HG02884 (cell line): ENCODE results near the gene VPS25.
"Not testable (repeated sequence)": the region's sequence is repeated elsewhere in the genome, so short reads cannot be mapped to it uniquely, and the experiment has no call there.

Experiments
- ATAC-seq: cut with Tn5 transposase; IDR thresholded peaks from one replicate; pipeline ENCODE4 v1.9.1; 2021; ENCODE audit warnings: mild to moderate bottlenecking, moderate library complexity; ENCODE audit not compliant: unreplicated experiment

Gene VPS25

GRCh38 chr17:42773290-42774035 lies at the start of gene VPS25:
VPS25 (plus strand) TSS chr17:42773449; CDS start chr17:42773476, 27 bp downstream.
- ATAC-seq, result no peak

- no peak for ATAC-seq
Observed at GRCh38 chr17:42723636-42724035, 49.6 kb upstream of the VPS25 start.

GRCh38 chr17:42725143-42725542 lies 48.1 kb upstream of the VPS25 start:
- ATAC-seq, result no peak

- ATAC-seq, result no peak
Observed at GRCh38 chr17:42740699-42741098, 32.5 kb upstream of the VPS25 start.

DNA sequence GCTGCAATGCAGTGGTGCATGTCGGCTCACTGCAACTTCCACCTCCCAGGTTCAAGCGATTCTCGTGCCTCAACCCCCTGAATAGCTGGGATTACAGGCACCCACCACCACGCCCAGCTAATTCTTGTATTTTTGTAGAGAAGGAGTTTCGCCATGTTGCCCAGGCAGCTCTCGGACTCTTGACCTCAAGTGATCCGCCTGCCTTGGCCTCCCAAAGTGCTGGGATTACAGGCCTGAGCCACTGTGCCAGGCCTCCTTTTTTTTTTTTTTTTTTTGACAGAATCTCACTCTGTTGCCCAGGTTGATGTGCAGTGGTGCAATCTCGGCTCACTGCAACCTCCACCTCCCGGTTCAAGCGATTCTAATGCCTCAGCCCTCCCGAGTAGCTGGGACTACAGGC lies 30.3 kb upstream of the VPS25 start:
- ATAC-seq, result not testable (repeated sequence)

DNA sequence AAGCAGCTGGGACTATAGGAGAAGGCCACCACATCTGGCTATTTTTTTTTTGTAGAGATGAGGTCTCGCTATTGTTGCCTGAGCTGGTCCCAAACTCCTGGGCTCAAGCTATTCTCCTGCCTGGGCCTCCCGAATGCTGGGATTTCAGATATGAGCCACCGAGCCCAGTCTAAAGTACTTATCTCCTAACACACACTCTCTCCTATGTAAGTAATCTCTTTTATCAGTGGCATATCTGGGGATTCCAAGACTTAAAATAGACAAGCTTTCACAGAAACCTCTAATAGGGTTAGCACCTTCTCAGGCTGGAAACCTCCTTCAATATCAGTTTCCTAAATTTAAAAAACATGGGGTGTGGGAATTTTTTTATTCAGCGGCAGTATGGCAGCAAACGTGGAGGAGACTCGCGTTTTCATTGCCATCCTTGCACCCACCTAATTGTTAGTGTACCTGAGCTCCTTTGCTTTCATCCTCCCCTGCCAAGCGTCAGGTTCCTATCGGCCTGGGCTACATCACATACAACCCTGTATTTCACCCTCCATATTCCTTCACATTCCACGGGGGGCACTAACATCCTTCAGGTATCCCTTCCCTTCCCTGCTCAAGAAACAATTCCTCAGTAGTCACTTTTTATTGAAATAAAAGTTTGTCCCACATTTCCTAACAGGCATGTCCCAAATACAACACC lies 29.5 kb upstream of the VPS25 start:
- no peak for ATAC-seq

GRCh38 chr17:42744283-42744805 lies 28.9 kb upstream of the VPS25 start:
- no peak for ATAC-seq

- no peak for ATAC-seq
Observed at GRCh38 chr17:42744806-42745617, 28.2 kb upstream of the VPS25 start, which contains the start of gene EZH1. EZH1 (minus strand) TSS chr17:42745040; CDS start chr17:42728941, 16,099 bp downstream.

DNA sequence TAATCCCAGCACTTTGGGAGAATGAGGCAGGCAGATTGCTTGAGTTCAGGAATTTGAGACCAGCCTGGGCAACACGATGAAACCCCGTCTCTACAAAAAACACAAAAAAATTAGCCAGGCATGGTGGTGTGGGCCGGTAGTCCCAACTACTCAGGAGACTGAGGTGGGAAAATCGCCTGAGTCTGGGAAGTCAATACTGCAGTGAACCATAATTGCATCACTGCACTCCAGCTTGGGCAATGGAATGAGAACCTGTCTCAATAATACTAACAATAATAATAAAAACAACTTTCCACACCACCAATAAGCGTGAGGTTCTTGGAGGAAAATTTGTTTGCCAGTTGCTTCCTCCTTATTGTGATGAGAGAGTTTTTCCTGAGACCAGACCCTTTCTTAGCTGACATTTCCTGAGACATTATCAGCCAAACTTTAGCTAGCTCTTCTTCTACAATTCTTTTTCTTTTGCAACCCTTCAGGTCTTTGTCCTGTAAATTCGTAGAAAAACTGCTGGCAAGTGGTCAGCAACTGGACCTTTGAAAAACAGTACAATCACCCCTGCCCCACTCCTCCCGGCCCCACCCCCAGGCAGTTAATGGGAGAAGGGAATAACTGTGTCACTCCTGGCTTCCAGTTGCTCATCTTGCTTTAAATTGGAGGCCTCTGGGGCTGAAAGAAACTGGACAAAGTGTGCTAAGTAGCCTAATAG lies 24.9 kb upstream of the VPS25 start:
- no peak for ATAC-seq

- ATAC-seq, result no peak
Observed at GRCh38 chr17:42748908-42749798, 24.1 kb upstream of the VPS25 start.

- no peak for ATAC-seq
Observed at GRCh38 chr17:42750739-42751344, 22.4 kb upstream of the VPS25 start.

DNA sequence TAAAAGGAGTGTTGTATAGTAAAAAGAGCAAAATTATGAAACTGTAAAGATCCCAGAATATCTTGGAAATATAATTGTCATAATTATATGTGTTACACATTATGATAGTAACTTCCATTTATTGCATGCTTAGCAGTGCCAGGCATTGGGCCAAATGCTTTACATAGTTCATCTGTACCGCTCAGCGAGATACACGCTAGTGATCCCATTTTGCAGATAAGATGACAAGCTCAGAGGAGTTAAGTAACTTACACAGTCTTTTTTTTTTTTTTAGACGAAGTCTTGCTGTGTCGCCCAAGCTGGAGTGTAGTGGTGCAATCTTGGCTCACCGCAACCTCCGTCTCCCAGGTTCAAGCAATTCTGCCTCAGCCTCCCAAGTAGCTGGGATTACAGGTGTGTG lies 21.6 kb upstream of the VPS25 start:
- no peak for ATAC-seq

- ATAC-seq, result no peak
Observed at GRCh38 chr17:42754782-42755181, 18.5 kb upstream of the VPS25 start.

- no peak for ATAC-seq
Observed at GRCh38 chr17:42759982-42760651, 13.1 kb upstream of the VPS25 start.

DNA sequence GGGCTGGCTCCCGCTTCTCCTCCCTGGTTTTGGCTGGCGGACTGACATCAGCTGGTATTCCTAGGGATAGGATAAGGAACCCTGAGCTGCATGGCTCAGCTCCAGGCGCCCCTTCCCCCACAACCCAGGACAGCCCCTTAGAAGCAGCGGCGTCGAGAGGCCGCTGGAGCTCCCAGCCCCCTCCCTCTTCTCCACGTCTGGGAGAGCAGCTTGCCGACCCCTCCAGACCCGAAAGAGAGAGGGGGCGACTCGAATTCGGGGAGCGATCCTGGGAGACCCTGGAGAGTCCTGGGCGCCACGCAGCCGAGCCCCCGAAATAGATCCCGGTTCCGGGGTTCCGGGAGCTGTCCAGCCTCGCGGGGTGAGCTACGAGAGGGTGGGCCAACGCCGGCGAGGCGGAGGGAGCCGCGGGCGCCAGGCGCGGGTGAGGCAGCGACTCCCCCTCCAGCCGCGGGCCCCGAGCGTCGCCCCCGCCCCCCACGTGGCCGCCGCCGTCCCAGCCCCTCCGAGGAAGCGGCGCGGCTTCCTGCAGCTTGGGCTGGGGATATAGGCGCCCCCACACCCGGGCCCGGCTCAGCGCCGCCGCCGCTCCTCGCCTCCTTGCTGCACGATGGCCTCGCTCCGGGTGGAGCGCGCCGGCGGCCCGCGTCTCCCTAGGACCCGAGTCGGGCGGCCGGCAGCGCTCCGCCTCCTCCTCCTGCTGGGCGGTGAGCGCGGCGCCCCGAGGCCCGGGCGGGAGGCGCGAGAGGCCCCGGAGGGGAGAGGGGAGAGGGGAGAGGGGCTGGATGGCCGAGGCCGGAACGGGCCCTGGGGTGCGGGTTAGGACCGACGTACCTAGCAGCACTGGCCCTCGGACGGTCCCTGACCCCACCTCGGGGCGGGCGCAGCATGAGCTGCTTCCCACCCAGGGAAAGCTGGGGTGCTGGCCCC lies 12.3 kb upstream of the VPS25 start, which contains the start of gene RAMP2:
Gene RAMP2, plus strand, starts transcription at position 576 of the 930 bp plus-strand sequence. Its CDS starts 35 bp downstream, at position 611.
- ATAC-seq, result no peak

DNA sequence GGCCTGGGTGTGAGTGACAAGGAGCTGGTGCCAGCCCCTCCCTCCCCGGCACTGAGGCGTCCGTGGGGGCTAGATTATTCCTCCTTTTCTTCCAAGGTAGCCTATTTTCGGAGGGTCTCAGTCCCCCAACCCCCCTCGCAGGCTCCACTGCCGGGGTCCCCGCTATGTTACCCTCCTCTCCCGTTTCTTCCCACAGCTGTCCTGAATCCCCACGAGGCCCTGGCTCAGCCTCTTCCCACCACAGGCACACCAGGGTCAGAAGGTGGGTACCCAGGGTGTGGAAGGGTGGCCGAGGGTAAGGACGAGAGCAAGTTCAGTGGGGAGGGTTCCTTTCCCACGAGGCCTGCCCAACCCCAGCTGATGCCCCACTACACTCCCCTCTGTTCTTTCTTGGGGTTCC lies 11.6 kb upstream of the VPS25 start:
- ATAC-seq, result no peak

- ATAC-seq, result no peak
Observed at GRCh38 chr17:42766124-42766523, 7.1 kb upstream of the VPS25 start.
